Measurements from ENCODE around the gene ZNF281. TPM values are rescaled to one million over a fixed set of nuclear protein-coding genes. Genes with fewer than 3 reads are reported as not detected.
A peak's percentile ranks its signal among the peaks of the same experiment; 100 is the strongest.

The ZNF281 gene
- total RNA-seq, 1 experiment from 2014 or later, result 31.3 TPM

DNA sequence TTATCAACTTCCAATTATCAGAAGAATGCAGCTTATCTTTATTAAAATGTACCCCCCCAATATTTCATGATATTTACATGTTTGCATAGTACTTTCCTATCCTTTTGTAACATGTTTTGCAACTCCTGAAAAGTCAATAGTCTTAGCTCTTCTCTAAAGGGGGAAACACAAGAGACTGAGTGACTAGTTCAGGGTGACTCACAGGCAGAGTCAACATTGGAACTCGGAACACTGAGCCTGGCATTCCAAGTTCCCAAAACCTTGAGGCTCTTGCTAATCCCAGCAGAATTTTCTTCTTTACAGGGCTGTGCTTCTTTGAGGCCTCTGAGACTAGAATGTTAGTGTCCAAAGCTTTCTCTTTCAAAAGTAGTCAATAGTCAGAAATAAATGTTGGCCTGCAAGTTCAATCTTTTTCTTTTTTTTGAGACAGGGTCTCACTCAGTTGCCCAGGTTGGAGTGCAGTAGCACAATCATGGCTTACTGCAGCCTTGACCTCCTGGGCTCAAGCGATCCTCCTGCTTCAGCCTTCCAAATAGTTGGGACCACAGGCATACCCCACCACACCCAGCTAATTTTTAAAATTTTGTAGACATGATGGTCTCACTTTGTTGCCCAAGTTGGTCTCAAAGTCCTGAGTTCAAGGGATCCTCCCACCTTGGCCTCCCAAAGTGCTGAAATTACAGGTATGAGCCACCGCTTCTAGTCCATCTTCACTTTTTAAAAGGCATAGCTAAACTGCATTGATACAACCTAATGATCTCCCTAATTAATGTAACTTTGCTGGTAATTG, 37.5 kb downstream of the ZNF281 start:
- H3K4me1 Mint-ChIP-seq (ENCODE audit: low read depth, unreplicated experiment), result peaks cover 79% of the 10 kb centered on the region
- DNase-seq, result peak; percentile 74 to 79
- Histone ChIP-seq H3K36me3 (ENCODE audit: control insufficient read depth, insufficient read depth, low read length) (no peaks in the 10 kb centered on the region; the same call in 1 of the 2 replicates), H3K9me3 (no peaks in the 10 kb centered on the region), H3K27me3 (replicated peaks; ENCODE audit: control insufficient read depth, insufficient read depth, low read length) (no peaks in the 10 kb centered on the region), H3K4me3 (ENCODE audit: low read depth, low read length) (no peak overlapping the region), H3K4me1 (peaks cover 68% of the 10 kb centered on the region)
- TF ChIP-seq, protein P1, sequence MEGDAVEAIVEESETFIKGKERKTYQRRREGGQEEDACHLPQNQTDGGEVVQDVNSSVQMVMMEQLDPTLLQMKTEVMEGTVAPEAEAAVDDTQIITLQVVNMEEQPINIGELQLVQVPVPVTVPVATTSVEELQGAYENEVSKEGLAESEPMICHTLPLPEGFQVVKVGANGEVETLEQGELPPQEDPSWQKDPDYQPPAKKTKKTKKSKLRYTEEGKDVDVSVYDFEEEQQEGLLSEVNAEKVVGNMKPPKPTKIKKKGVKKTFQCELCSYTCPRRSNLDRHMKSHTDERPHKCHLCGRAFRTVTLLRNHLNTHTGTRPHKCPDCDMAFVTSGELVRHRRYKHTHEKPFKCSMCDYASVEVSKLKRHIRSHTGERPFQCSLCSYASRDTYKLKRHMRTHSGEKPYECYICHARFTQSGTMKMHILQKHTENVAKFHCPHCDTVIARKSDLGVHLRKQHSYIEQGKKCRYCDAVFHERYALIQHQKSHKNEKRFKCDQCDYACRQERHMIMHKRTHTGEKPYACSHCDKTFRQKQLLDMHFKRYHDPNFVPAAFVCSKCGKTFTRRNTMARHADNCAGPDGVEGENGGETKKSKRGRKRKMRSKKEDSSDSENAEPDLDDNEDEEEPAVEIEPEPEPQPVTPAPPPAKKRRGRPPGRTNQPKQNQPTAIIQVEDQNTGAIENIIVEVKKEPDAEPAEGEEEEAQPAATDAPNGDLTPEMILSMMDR (IDR thresholded peaks at IDR 0.05; ENCODE audit: insufficient read depth in 1 of 2, low read depth in 1 of 2, low read length in 1 of 2, severe bottlenecking in 1 of 2, unreplicated experiment in 1 of 2), result no peak
- CTCF ChIA-PET, result interaction anchor here (0.5 to 1.9 kb wide), 4 partner anchors 18 to 689 kb away, joined by 3 to 6 read pairs (median 4); no protein-coding TSS in a partner anchor
- H3K36me3 Mint-ChIP-seq (ENCODE audit: insufficient read depth, unreplicated experiment), result no peaks in the 10 kb centered on the region
- TSS peak; percentile 61 for BruUV-seq (replicated peaks)
- H3K27me3 Mint-ChIP-seq (ENCODE audit: insufficient read depth, unreplicated experiment), result no peaks in the 10 kb centered on the region
- H3K9me3 Mint-ChIP-seq (ENCODE audit: unreplicated experiment), result peaks cover 25% of the 10 kb centered on the region
- intact Hi-C loops (cut with micrococcal nuclease; ENCODE audit: unreplicated experiment), result loop anchor here (1.0 to 5.0 kb wide), 7 partner anchors 35 to 345 kb away; partner anchors contain the start of genes NR5A2 and ZNF281
- H3K27ac Mint-ChIP-seq (ENCODE audit: unreplicated experiment), result peak overlapping the region; percentile 66
- H3K4me3 Mint-ChIP-seq (ENCODE audit: unreplicated experiment), result peak overlapping the region; percentile 45
- POLR2A ChIA-PET, result interaction anchor here (0.5 to 0.6 kb wide), 3 partner anchors 11 to 83 kb away, joined by 5 to 6 read pairs (median 6); no protein-coding TSS in a partner anchor

DNA sequence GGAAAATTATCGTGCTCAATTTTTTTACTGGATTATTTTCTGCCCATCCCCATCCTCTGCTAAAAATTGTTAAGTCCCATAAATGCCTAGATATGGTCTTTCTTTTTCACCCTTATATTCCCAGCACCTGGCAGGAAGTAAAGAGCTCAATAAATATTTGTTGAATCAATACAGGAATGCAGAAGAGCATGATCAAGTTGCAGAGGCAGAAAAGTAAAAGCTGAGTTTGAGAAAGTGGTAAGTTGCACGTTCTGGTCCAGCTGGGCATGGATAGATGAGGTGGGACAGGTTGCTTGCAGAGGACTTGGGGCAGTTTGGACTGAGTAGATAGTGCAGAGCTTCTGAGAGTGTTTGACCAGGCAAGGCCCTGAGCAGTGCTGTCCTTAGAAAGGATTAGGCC, 40.1 kb downstream of the ZNF281 start:
- BruUV-seq (replicated peaks), result no TSS peak
- CTCF ChIA-PET, result interaction anchor here (1.7 kb wide), 1 partner anchor 119 kb away, joined by 5 read pairs; no protein-coding TSS in a partner anchor
- DNase-seq, result no peak
- Mint-ChIP-seq H3K27ac (ENCODE audit: unreplicated experiment) (no peak overlapping the region), H3K4me1 (ENCODE audit: low read depth, unreplicated experiment) (peaks cover 60% of the 10 kb centered on the region), H3K36me3 (ENCODE audit: insufficient read depth, unreplicated experiment) (no peaks in the 10 kb centered on the region), H3K4me3 (ENCODE audit: unreplicated experiment) (no peak overlapping the region), H3K27me3 (ENCODE audit: insufficient read depth, unreplicated experiment) (no peaks in the 10 kb centered on the region), H3K9me3 (ENCODE audit: unreplicated experiment) (no peaks in the 10 kb centered on the region)
- no peak overlapping the region for H3K4me3 ChIP-seq (ENCODE audit: low read depth, low read length)
- no peaks in the 10 kb centered on the region for H3K9me3 ChIP-seq
- H3K36me3 ChIP-seq (ENCODE audit: control insufficient read depth, insufficient read depth, low read length), result no peaks in the 10 kb centered on the region
- no peaks in the 10 kb centered on the region for H3K27me3 ChIP-seq (replicated peaks; ENCODE audit: control insufficient read depth, insufficient read depth, low read length)
- POLR2A ChIA-PET, result no interaction called here
- peaks cover 55% of the 10 kb centered on the region for H3K4me1 ChIP-seq
- TF ChIP-seq, protein P1 (IDR thresholded peaks at IDR 0.05; ENCODE audit: insufficient read depth in 1 of 2, low read depth in 1 of 2, low read length in 1 of 2, severe bottlenecking in 1 of 2, unreplicated experiment in 1 of 2), result no peak
- intact Hi-C loops (cut with micrococcal nuclease; ENCODE audit: unreplicated experiment), result loop anchor here (5.0 kb wide), 2 partner anchors 98 to 342 kb away; partner anchors contain the start of gene NR5A2

DNA sequence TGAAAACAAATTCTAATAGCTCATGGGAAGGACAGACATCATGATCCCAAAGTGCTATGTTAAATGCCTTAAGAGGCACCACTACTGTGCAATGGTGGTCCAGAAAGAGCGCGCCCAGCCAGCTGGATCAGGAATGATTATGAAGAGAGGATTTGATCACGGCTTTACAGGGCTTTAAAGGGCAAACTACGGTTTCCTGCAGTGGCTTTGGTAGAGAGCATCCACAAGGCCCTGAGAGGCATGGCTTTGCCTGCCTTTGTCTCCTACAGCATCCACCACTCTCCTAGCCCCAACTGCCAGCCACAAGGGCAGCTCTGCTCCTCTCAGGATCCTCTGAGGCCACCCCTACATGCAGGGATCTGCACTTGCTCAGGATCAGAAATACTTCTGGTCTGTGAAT, 40.7 kb downstream of the ZNF281 start:
- Histone ChIP-seq H3K4me3 (ENCODE audit: low read depth, low read length) (no peak overlapping the region), H3K9me3 (no peaks in the 10 kb centered on the region), H3K27me3 (replicated peaks; ENCODE audit: control insufficient read depth, insufficient read depth, low read length) (no peaks in the 10 kb centered on the region), H3K4me1 (peaks cover 55% of the 10 kb centered on the region), H3K36me3 (ENCODE audit: control insufficient read depth, insufficient read depth, low read length) (no peaks in the 10 kb centered on the region)
- no peak overlapping the region for H3K4me3 Mint-ChIP-seq (ENCODE audit: unreplicated experiment)
- BruUV-seq (replicated peaks), result no TSS peak
- ChIA-PET CTCF (interaction anchor here (1.7 kb wide), 1 partner anchor 120 kb away, joined by 5 read pairs; no protein-coding TSS in a partner anchor), POLR2A (no interaction called here)
- H3K27me3 Mint-ChIP-seq (ENCODE audit: insufficient read depth, unreplicated experiment), result no peaks in the 10 kb centered on the region
- intact Hi-C loops (cut with micrococcal nuclease; ENCODE audit: unreplicated experiment), result no loop called here
- TF ChIP-seq, protein P1 (IDR thresholded peaks at IDR 0.05; ENCODE audit: insufficient read depth in 1 of 2, low read depth in 1 of 2, low read length in 1 of 2, severe bottlenecking in 1 of 2, unreplicated experiment in 1 of 2), result no peak
- peaks cover 59% of the 10 kb centered on the region for H3K4me1 Mint-ChIP-seq (ENCODE audit: low read depth, unreplicated experiment)
- no peaks in the 10 kb centered on the region for H3K36me3 Mint-ChIP-seq (ENCODE audit: insufficient read depth, unreplicated experiment)
- no peak overlapping the region for H3K27ac Mint-ChIP-seq (ENCODE audit: unreplicated experiment)
- H3K9me3 Mint-ChIP-seq (ENCODE audit: unreplicated experiment), result no peaks in the 10 kb centered on the region
- DNase-seq, result no peak
